Glomerular visceral epithelial cell (primary cell): ENCODE measurements around the gene DGUOK.

Experiments
- DNase-seq: peaks from one replicate; pipeline ENCODE4 v3.0.0-alpha.2; 2016; ENCODE audit errors: extremely low spot score

The DGUOK gene

DNA sequence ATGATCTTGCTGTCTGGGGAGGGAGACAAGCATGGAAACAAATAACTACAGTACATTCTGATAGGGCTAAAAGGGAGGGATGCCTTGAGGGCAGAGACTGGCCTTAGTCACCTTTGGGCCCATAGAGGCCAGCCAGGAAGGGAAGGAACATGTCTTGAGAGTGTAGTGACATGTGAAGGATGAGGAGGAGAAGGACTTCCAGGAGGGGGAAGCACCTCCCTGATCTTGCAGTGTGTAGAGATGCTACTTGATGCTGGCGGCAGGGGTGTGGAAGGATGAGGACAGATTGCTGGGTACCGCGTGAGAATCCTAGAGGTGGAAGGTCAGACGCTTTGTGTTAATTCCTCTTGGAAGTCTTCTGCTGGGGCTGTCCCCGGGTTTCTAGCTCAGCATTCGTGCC, 71.1 kb downstream of the DGUOK start:
- DNase-seq = no peak

DNA sequence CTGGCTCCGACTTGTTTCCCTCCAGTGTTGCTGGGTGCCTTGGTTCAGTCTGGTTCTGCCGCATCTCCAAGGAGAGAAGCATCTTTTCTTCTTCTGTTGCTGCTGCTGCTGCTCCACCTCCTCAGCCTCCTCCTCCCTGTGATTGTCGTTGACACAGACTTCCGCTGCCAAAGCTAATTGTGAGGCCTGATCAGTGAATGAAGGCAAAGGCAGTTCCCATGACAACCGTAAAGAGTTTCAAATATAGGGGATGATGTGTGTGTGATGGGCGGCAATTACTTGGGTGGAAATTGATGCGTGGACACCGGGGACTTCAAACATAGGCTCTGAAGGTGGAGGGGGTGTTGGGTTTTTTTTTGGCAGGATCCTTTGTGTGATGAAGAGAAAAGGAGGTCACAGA, 71.8 kb downstream of the DGUOK start:
- no peak for DNase-seq

DNA sequence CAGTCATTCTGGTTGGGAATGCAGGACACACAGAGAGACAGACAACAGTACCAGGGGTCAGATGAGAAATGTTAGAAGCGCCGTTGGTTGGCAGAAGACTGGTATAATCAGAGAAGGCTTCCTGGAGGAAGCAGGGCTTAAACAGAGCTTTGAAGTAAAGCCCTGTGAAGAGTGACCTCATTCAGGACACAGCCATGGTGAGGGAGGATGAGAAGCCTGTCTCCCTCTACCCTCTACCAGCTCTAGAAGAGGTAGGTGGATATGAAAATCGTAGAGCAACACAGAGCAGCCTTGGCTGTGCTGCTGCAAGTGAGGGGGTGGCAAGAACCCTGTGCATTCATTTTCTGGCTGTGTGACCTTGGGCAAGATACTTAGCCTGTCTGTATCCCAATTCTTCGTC, 72.3 kb downstream of the DGUOK start:
- no peak for DNase-seq

DNA sequence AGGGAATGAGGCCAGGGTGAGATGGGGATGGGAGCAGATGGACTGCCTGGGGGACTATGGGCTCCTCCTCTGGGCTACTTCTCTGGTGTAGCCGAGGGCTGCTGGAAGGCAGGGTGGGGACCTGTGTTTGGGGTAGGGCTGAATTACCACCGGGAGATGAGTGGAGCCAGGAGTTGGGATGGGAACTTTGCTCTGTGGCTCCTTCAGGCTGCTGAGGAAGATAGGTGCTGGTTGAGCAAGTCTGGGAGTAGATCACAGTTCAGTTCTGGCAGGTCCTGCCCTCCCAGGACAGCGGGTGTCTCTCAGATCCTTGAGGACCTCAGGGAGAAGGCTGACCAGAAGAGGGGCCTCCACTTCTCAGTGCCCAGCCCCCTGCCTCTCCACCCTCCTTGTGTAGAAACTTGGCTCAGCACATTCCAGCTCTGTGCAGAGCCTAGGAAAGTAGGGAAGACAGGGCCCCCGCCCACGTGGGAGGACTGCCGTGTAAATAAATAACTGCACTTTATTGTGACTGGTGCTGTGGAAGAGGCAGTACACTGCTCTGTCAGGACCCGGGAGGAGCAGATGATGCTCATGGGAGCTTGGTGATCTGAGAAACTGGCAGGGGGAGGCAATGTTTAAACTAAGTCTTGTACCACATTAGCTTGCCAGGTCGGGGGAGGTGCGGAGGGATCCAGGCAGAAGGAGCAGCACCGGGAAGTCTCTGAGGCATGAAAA, 73.4 kb downstream of the DGUOK start:
- no peak for DNase-seq

DNA sequence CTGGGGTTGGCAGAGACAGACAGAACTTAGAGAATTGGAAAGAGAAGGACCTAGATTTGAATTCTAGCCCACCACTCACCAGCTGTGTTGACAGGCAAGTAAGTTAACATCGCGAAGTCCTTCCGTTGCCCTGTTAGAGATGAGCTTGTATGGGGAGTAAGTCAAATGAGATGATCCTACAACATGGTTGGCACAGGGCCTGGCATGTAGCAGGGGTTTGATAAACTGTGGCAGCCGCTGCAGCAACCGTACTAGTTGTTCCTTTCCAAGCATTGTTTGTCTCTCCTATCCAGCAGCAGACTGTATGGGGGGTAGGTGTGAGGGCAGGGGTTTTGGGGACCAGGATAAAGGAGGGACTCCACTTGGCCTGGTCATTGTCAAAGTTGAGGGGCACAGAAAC, 74.0 kb downstream of the DGUOK start:
- no peak for DNase-seq

DNA sequence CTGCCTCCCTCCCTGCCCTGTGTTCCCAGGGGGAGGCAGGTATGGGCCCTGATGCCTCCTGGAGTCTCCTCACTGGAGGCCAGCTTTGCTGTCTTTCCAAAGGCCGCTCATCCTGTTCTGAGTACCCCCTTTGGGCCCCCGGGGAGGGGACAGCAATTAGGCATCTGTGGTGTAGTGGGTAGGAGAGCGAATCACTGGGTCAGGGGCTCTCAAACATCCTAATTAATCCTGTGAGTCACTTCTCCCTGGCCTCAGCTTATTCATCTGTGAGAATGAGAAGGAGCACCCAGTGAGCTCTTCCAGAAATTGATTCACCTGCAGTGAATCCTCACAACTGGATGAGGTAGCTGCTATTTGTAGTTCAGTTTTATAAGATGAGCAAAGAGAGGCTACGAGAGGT, 74.4 kb downstream of the DGUOK start:
- no peak for DNase-seq

DNA sequence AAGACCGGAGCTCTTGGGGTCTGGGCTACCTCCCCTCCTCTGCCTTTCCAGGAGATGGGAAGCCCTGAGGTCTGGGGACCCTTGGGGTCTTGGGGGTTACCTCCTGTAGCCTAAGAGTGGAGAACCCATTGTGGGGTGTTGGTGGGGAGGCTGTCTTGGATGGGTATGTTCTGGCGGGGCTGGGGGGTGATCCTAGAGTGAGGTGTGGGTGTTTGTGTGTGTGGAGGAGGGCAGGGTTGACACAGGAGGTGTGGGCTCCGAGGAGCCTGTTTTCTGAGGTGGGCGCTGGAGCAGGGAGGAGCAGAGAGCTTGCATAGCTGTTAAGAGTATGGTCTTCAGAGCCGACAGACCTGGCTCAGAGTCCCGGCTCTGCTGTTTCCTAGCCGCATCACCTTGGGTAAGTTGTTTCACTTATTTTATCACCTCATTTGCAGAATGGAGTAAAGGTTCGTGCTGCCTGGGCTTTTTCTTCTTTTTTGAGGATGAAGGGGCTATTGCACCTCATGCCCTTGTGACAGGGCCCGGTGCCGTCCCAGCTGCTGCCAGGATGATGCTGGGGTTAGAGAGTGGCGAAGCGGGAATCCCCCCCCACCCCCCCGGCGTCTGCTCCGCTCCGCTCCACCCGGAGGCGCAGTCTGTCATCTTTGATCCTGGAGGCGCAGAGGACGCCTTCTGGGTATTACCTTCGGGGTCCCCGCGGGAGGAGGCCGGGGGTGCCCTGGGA, 75.3 kb downstream of the DGUOK start:
- no peak for DNase-seq

DNA sequence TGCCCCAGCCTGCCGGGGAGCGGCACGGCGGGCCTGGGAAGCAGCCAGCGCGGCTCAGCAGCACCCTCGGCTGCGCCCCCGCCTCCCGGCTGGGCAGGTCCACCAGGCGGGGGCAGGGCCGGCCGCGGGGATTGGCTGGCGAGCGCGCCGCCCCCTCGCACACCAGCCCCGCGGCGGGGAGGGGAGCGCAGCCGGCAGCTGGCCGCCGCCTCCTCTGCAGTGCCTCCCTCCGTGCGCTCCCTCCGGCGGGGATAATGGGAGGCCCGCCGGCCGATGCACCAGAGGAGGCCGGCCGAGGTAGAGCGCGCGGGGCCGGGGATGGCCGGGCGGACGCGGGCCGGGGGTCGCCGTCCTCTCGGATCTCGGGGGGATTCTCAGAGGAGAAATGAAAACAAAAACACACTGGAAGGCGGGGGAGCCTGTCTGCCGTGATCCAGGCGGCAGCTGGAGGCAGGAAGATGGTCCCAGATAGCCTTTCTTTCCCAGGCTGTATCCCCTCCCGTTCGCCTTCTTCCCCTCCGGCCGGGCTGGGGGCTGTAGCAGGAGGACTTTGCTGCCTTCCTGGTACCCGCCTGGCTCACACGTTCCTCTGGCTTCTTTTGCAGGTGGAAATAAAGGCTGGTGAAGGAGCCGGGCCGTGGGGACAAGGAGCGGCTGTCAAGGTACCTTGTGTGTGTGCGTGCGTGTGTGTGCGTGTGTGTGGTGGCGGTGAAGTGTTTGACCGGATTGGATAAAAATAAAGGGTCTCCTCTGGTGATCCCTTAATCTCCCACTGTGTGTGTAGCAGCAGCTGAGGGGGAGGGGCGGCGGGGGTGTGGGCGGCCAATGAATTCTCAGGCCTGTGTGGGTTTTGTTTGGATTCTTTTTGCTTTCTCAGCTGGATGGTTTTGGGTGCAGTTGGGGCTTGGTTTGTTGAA, 76.1 kb downstream of the DGUOK start:
- peak; percentile 78 for DNase-seq

DNA sequence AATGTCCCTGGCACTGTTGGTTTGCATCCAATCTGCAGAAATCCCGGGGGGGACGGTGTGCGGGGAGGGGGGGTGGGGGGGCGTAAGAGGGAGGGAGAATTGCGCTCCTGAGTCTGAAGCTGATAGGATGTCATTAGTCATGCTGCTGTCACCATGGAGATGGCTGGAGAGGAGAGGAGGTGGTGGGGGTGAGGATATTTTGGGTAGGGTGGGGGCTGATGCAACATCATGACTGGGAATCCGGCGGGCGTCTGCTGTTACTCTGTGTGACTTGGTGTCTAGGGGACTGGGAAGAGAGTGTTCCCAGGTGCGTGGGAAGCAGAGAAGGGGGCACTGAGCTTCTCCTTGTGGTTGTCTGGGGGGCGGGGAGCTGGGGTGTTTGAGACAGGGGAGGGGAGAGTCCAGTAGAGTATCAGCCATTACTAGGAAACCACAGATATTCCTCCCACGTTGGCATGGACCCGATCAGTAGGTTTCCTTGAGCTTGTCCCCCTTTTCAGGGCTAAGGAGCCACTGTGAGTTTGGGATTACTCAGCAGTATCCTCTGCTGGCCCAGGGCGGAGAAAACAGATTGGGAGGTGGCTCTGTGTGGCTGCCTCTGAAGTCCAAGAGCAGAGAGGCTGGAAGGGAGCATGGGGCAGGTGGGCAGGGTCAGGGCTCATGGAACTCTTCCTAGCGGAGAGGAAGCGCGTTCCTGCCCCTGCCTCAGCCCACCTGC, 77.0 kb downstream of the DGUOK start:
- DNase-seq = no peak

DNA sequence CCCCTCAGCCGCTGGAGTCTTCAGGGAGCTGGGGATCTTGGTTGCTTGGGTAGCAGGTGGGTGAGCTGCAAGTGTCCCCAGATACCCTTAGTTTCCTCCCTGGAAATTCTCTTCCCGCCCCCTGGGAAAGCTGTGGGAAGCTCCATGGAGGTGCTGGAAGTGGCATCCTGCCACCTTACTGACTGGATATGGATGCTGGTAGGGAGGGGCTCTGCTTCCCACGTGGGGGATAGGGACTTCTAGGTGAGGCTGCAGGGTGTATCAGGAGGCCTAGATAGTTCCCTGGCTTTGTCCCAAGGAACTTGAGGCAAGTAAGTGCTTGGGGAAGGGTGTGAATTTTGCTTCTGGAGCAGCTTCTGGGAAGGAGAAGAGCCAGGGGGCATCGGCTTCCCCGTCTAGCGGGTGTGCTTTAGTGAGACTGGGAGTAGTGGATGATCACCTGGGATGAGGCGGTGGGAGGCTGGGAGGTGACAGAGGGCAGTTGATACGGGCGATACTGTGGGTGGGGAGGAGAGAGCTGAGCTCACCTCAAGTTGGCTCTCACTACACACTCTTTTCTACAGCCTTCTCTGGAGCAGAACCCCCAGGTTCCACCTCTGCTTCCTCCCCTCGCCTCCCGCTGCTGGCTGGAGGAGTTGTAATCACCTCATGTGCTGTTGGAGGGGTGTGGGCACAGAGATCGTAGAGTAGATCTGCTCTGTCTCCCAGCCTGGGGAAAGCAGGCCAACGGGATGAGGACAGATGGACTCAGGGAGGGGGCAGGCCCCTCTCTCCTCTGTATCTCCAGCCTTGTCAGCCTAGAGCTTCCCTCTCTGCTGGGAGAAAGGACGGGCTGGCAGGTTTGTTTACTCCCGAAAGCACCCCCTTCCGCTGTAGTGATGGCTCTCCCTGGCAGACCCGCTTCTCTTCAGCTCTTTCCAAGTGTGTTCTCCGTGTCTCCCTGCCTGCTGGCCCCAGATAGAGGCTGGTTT, 77.8 kb downstream of the DGUOK start:
- DNase-seq = no peak

DNA sequence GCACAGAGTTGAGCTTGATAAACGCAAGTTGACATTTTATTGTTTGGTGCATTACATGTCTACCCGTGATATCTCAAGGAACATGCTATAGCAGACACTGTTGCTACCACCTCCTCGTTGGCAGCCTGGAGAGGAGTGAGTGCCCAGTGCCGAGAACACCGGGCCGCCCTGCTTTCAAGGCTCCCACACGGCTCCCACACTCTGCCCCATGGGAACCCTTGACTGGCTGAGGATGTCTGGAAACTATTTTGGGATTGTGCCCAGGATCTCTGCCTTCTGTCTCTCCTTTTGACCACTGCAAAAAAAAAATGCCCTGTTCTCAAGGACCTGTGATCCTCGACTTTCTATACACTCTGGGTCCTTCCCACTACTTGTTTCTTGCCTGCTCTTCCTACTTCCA, 79.1 kb downstream of the DGUOK start:
- DNase-seq = no peak

DNA sequence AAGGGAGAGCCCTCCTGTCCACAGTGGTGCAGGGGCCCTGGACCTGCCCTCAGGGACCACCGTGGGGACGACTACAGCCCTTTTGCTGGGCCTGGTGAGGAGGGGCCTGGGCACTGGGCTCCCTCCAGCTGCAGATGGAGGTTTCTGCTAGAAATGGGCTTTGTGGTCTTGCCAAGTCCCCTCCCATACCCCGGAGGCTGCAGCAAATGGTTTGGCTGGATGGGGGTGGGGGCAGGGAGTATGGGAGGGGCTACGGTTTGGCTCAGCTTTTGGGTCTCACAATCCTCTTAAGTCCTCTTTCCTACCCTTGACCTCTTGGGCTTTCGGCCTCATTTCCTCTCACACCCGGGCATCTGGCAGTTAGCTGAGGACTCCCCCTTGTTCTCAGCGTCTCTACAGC, 79.8 kb downstream of the DGUOK start:
- DNase-seq = no peak

DNA sequence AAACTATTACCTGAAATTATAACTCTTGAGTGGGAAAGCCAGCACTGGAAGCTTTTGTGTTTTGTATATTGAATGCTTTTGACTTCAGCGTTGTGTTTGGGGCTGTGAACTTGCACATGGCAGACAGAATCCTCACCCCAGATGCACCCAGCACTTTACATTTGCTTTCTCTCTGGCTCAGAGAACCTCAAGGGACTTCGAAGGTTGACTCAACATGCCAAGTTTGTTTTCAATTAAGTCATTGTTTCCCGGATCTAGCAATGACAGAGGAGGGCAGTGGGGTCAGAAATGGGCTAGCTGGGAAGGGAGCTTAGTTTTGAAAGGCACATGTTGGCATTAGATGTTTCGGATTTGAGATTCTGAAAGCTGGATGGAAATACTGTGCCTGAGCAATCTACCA, 80.4 kb downstream of the DGUOK start:
- no peak for DNase-seq

DNA sequence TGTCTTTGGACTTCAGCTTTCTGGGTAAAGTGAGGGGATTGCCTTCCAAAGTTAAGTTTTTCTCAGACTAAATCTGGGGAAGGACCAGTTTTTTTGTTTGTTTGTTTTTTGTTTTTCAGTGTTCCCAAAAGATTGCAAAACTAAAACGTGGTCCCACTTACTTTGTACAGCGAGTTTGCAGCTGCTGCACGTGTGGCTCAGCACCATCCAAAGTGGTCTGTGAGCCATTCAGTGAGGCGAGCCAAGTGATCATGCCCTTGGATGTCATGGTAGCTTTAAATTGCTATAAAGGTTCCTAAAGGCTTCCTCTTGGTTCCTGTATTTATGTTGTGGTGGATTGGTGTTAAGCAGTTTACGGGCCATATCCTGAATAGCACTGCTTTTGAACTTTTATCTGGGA, 81.0 kb downstream of the DGUOK start:
- DNase-seq = no peak
